Fibroblast of peridontal ligament (primary cell): ENCODE data around the gene NFATC1.
A peak's percentile ranks its signal among the peaks of the same experiment; 100 is the strongest.

Experiments
- DNase-seq: peaks from one replicate; pipeline ENCODE4 v3.0.0-alpha.2; 2010; ENCODE audit errors: extremely low read depth

The NFATC1 gene

GRCh38 chr18:79572093-79572780 is 176.5 kb downstream of the NFATC1 start:
- no peak for DNase-seq

- no peak for DNase-seq
These were observed 177.2 kb downstream of the NFATC1 start for GRCh38 chr18:79572848-79573451.

GRCh38 chr18:79573921-79574491 is 178.3 kb downstream of the NFATC1 start:
- no peak for DNase-seq

DNA sequence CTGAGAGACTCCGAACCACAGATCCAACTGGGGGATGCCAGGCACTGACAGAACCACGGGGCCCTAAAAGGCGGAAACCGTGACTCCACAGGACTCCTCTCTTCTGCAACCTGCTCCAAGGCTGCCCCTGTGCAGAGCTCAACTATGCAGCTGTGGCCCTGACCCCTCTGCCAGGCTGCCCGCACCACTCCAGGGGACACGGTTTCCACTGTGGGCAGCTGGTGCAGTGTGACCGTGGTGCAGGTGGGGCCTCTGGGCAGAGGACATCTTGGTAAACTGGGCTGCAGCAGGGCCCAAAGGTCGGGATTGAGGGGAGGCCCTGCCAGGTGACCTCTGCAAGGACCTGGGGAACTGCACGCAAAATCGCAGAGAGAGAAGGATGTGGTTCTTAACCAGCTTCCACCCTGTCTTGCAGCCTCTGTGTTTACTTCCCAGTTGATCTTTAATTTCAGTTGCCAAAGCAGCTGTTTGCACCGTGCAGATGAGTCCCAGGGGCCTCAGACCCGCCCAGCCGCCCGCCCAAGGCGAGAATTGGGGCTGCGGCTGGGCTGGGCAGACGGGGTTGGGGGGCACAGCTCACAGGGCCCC is 179.3 kb downstream of the NFATC1 start:
- no peak for DNase-seq

GRCh38 chr18:79575891-79576685 is 180.4 kb downstream of the NFATC1 start:
- DNase-seq = peak; percentile 20

- no peak for DNase-seq
These were observed 181.1 kb downstream of the NFATC1 start for GRCh38 chr18:79576686-79577351.

GRCh38 chr18:79577451-79578395 is 182.0 kb downstream of the NFATC1 start:
- DNase-seq = no peak

GRCh38 chr18:79578396-79579260 is 182.9 kb downstream of the NFATC1 start:
- DNase-seq = no peak
